ENCODE data around the gene CKAP5.
A peak's percentile ranks its signal among the peaks of the same experiment; 100 is the strongest.

The CKAP5 gene

GRCh38 chr11:46850829-46851380 is 4.8 kb upstream of the CKAP5 start:
- FAIRE-seq (no peak), DNase-seq (ENCODE audit: insufficient read length) (no peak)
- TF ChIP-seq TAF1 (IDR thresholded peaks at IDR 0.05; ENCODE audit: borderline replicate concordance, low read depth, low read length) (no peak), POLR2A (IDR thresholded peaks at IDR 0.05; ENCODE audit: low read depth, low read length) (no peak), POLR2AphosphoS5 (IDR thresholded peaks at IDR 0.05; ENCODE audit: low read depth, low read length) (no peak)

- TF ChIP-seq TAF1 (IDR thresholded peaks at IDR 0.05; ENCODE audit: borderline replicate concordance, low read depth, low read length) (no peak), POLR2AphosphoS5 (IDR thresholded peaks at IDR 0.05; ENCODE audit: low read depth, low read length) (no peak), POLR2A (IDR thresholded peaks at IDR 0.05; ENCODE audit: low read depth, low read length) (no peak)
- FAIRE-seq, result no peak
- no peak for DNase-seq (ENCODE audit: insufficient read length)
Observed at GRCh38 chr11:46849631-46850030, 3.6 kb upstream of the CKAP5 start.

- no peak for TF ChIP-seq POLR2A (IDR thresholded peaks at IDR 0.05; ENCODE audit: low read depth, low read length)
- no peak for TF ChIP-seq POLR2AphosphoS5 (IDR thresholded peaks at IDR 0.05; ENCODE audit: low read depth, low read length)
- TF ChIP-seq TAF1 (IDR thresholded peaks at IDR 0.05; ENCODE audit: borderline replicate concordance, low read depth, low read length), result no peak
- no peak for DNase-seq (ENCODE audit: insufficient read length)
- no peak for FAIRE-seq
Observed at GRCh38 chr11:46846510-46846830, 390 bp upstream of the CKAP5 start.

- FAIRE-seq (peak; percentile 87), DNase-seq (ENCODE audit: insufficient read length) (no peak)
- TF ChIP-seq POLR2A (IDR thresholded peaks at IDR 0.05; ENCODE audit: low read depth, low read length), result no peak
- no peak for TF ChIP-seq TAF1 (IDR thresholded peaks at IDR 0.05; ENCODE audit: borderline replicate concordance, low read depth, low read length)
- TF ChIP-seq POLR2AphosphoS5 (IDR thresholded peaks at IDR 0.05; ENCODE audit: low read depth, low read length), result no peak
Observed at GRCh38 chr11:46845440-46845739, 690 bp downstream of the CKAP5 start.

- TF ChIP-seq POLR2A (IDR thresholded peaks at IDR 0.05; ENCODE audit: low read depth, low read length) (no peak), TAF1 (IDR thresholded peaks at IDR 0.05; ENCODE audit: borderline replicate concordance, low read depth, low read length) (no peak), POLR2AphosphoS5 (IDR thresholded peaks at IDR 0.05; ENCODE audit: low read depth, low read length) (no peak)
- DNase-seq (ENCODE audit: insufficient read length) (no peak), FAIRE-seq (no peak)
Observed at GRCh38 chr11:46840116-46840515, 6.0 kb downstream of the CKAP5 start.

- FAIRE-seq (no peak), DNase-seq (ENCODE audit: insufficient read length) (no peak)
- TF ChIP-seq TAF1 (IDR thresholded peaks at IDR 0.05; ENCODE audit: borderline replicate concordance, low read depth, low read length) (no peak), POLR2A (IDR thresholded peaks at IDR 0.05; ENCODE audit: low read depth, low read length) (no peak), POLR2AphosphoS5 (IDR thresholded peaks at IDR 0.05; ENCODE audit: low read depth, low read length) (no peak)
Observed at GRCh38 chr11:46838501-46838900, 7.6 kb downstream of the CKAP5 start.

GRCh38 chr11:46837860-46838259 is 8.2 kb downstream of the CKAP5 start:
- DNase-seq (ENCODE audit: insufficient read length) (no peak), FAIRE-seq (no peak)
- no peak for TF ChIP-seq POLR2AphosphoS5 (IDR thresholded peaks at IDR 0.05; ENCODE audit: low read depth, low read length)
- no peak for TF ChIP-seq TAF1 (IDR thresholded peaks at IDR 0.05; ENCODE audit: borderline replicate concordance, low read depth, low read length)
- TF ChIP-seq POLR2A (IDR thresholded peaks at IDR 0.05; ENCODE audit: low read depth, low read length), result no peak

GRCh38 chr11:46836870-46837269 is 9.2 kb downstream of the CKAP5 start:
- TF ChIP-seq POLR2A (IDR thresholded peaks at IDR 0.05; ENCODE audit: low read depth, low read length) (no peak), POLR2AphosphoS5 (IDR thresholded peaks at IDR 0.05; ENCODE audit: low read depth, low read length) (no peak), TAF1 (IDR thresholded peaks at IDR 0.05; ENCODE audit: borderline replicate concordance, low read depth, low read length) (no peak)
- no peak for DNase-seq (ENCODE audit: insufficient read length)
- no peak for FAIRE-seq

- no peak for TF ChIP-seq TAF1 (IDR thresholded peaks at IDR 0.05; ENCODE audit: borderline replicate concordance, low read depth, low read length)
- no peak for TF ChIP-seq POLR2A (IDR thresholded peaks at IDR 0.05; ENCODE audit: low read depth, low read length)
- no peak for TF ChIP-seq POLR2AphosphoS5 (IDR thresholded peaks at IDR 0.05; ENCODE audit: low read depth, low read length)
- FAIRE-seq, result no peak
- no peak for DNase-seq (ENCODE audit: insufficient read length)
Observed at GRCh38 chr11:46836431-46836830, 9.6 kb downstream of the CKAP5 start.

- TF ChIP-seq POLR2A (IDR thresholded peaks at IDR 0.05; ENCODE audit: low read depth, low read length) (no peak), TAF1 (IDR thresholded peaks at IDR 0.05; ENCODE audit: borderline replicate concordance, low read depth, low read length) (no peak), POLR2AphosphoS5 (IDR thresholded peaks at IDR 0.05; ENCODE audit: low read depth, low read length) (no peak)
- DNase-seq (ENCODE audit: insufficient read length) (no peak), FAIRE-seq (peak; percentile 53)
Observed at GRCh38 chr11:46835897-46836296, 10.2 kb downstream of the CKAP5 start.

GRCh38 chr11:46834821-46835220 is 11.3 kb downstream of the CKAP5 start:
- TF ChIP-seq POLR2A (IDR thresholded peaks at IDR 0.05; ENCODE audit: low read depth, low read length) (no peak), TAF1 (IDR thresholded peaks at IDR 0.05; ENCODE audit: borderline replicate concordance, low read depth, low read length) (no peak), POLR2AphosphoS5 (IDR thresholded peaks at IDR 0.05; ENCODE audit: low read depth, low read length) (no peak)
- DNase-seq (ENCODE audit: insufficient read length) (no peak), FAIRE-seq (no peak)

- peak; percentile 83 for FAIRE-seq
Observed at GRCh38 chr11:46832511-46833214, 13.4 kb downstream of the CKAP5 start.

More at GRCh38 chr11:46832511-46833214, 13.4 kb downstream of the CKAP5 start:
- no peak for TF ChIP-seq POLR2A (IDR thresholded peaks at IDR 0.05; ENCODE audit: low read depth, low read length)
- TF ChIP-seq POLR2AphosphoS5 (IDR thresholded peaks at IDR 0.05; ENCODE audit: low read depth, low read length), result no peak
- no peak for TF ChIP-seq TAF1 (IDR thresholded peaks at IDR 0.05; ENCODE audit: borderline replicate concordance, low read depth, low read length)
- DNase-seq (ENCODE audit: insufficient read length), result no peak
